A549 (cell line): ENCODE data around the gene CHSY3. TPM values are rescaled to one million over a fixed set of nuclear protein-coding genes. Genes with fewer than 3 reads are reported as not detected.
"Not testable (repeated sequence)": the region's sequence is repeated elsewhere in the genome, so short reads cannot be mapped to it uniquely, and the experiment has no call there.

ENCODE experiments used
- ATAC-seq, 2 experiments: fragments of 200-7000 bp in 1 of 2; fragments of >200 bp in 1 of 2; cut with Nextera tagmentation in 1 of 2; cut with Tn5 transposase in 1 of 2; 3 replicates each; pipeline versions ENCODE4 v1.8.0 to v1.9.1; 2018 to 2020; ENCODE audit warnings: mild to moderate bottlenecking in 1 of 2, moderate library complexity in 1 of 2
- CTCF ChIA-PET: fragments of 300-600 bp; sonication (Branson Sonifier 250); formaldehyde crosslinking; extraction: SDS; loops from one replicate; lab custom pipeline; 2021; ENCODE audit warnings: antibody characterized with exemption, inconsistent platforms; lab: Yijun Ruan, JAX
- POLR2A ChIA-PET: fragments of 350-600 bp; formaldehyde crosslinking; extraction: SDS; loops from one replicate; lab custom pipeline; 2021; ENCODE audit warnings: antibody characterized with exemption, inconsistent platforms; lab: Yijun Ruan, JAX
- DNase-seq, 2 experiments: peaks; one replicate each; pipeline versions ENCODE4 v3.0.0 to v3.0.0-alpha.2; 2011 to 2016; ENCODE audit warnings: low read depth in 1 of 2, low spot score in 1 of 2
- FAIRE-seq: peaks from 2 replicates; lab custom pipeline; 2011; peaks lifted over from hg19 to GRCh38; lab: Jason Lieb, UNC
- H3K27ac ChIP-seq, 2 experiments: fragments of >200 bp; sonication (Bioruptor Twin); formaldehyde crosslinking; 3 replicates each; pipeline ENCODE4 v1.5.1; 2016 to 2017
- H3K4me1 ChIP-seq: fragments of >200 bp; sonication (Bioruptor Twin); formaldehyde crosslinking; 3 replicates; pipeline ENCODE4 v1.6.1; 2016
- H3K4me2 ChIP-seq: fragments of >200 bp; sonication (Bioruptor Twin); formaldehyde crosslinking; 3 replicates; pipeline ENCODE4 v1.6.1; 2016
- H3K4me3 ChIP-seq: fragments of >200 bp; sonication (Bioruptor Twin); formaldehyde crosslinking; 3 replicates; pipeline ENCODE4 v1.5.1; 2016
- H3K9me3 ChIP-seq: fragments of >200 bp; sonication (Bioruptor Twin); formaldehyde crosslinking; 3 replicates; pipeline ENCODE4 v1.6.1; 2016
- BCL3 ChIP-seq: fragments of >200 bp; sonication (Bioruptor Twin); formaldehyde crosslinking; IDR thresholded peaks from 3 replicates; pipeline ENCODE4 v1.6.1; 2016
- BHLHE40 ChIP-seq: IDR thresholded peaks from 2 replicates; pipeline ENCODE4 v1.6.1; 2012; ENCODE audit warnings: low read depth, low read length, inconsistent platforms
- CBX2 ChIP-seq: fragments of 200-600 bp; sonication (generic); IDR thresholded peaks from 2 replicates; pipeline ENCODE4 v1.6.1; 2016; ENCODE audit warnings: low read depth, mild to moderate bottlenecking, borderline replicate concordance
- CBX8 ChIP-seq: fragments of 200-600 bp; sonication (generic); IDR thresholded peaks from 2 replicates; pipeline ENCODE4 v1.6.1; 2016
- CHD4 ChIP-seq: fragments of 200-600 bp; sonication (generic); IDR thresholded peaks from 2 replicates; pipeline ENCODE4 v1.6.1; 2016; ENCODE audit warnings: antibody characterized with exemption, mild to moderate bottlenecking, borderline replicate concordance
- E2F6 ChIP-seq: IDR thresholded peaks from 2 replicates; pipeline ENCODE4 v1.6.1; 2012; ENCODE audit warnings: low read depth, borderline replicate concordance
- ELK1 ChIP-seq: fragments of 150-350 bp; IDR thresholded peaks from 2 replicates; pipeline ENCODE4 v1.6.1; 2014; ENCODE audit warnings: low read depth, mild to moderate bottlenecking, low read length
- EP300 ChIP-seq, 2 experiments: fragments of >200 bp; sonication (Bioruptor Twin); formaldehyde crosslinking; IDR thresholded peaks; 2 replicates in 1 of 2; 3 replicates in 1 of 2; pipeline ENCODE4 v1.6.1; 2016 to 2017
- ESRRA ChIP-seq: fragments of 150-350 bp; IDR thresholded peaks from 2 replicates; pipeline ENCODE4 v1.6.1; 2014; ENCODE audit warnings: mild to moderate bottlenecking, low read length, borderline replicate concordance
- FOSB ChIP-seq: fragments of 250-450 bp; sonication (Bioruptor Pico); IDR thresholded peaks from 2 replicates; pipeline ENCODE4 v1.5.0; 2020; ENCODE audit warnings: mild to moderate bottlenecking, moderate library complexity
- FOXS1 ChIP-seq: fragments of 250-450 bp; sonication (Bioruptor Pico); IDR thresholded peaks from 2 replicates; pipeline ENCODE4 v1.5.0; 2020; ENCODE audit warnings: mild to moderate bottlenecking, moderate library complexity
- GATA3 ChIP-seq: IDR thresholded peaks from 2 replicates; pipeline ENCODE4 v1.6.1; 2012; ENCODE audit warnings: borderline replicate concordance
- HDAC2 ChIP-seq: fragments of 200-600 bp; sonication (generic); IDR thresholded peaks from 2 replicates; pipeline ENCODE4 v1.6.1; 2016
- HES2 ChIP-seq: fragments of >200 bp; sonication (Bioruptor Twin); formaldehyde crosslinking; IDR thresholded peaks from 2 replicates; pipeline ENCODE4 v1.6.1; 2016
- HEYL ChIP-seq: fragments of 250-450 bp; sonication (Bioruptor Pico); IDR thresholded peaks from 2 replicates; pipeline ENCODE4 v1.8.0; 2021; ENCODE audit warnings: mild to moderate bottlenecking, moderate library complexity
- HOXA7 ChIP-seq: fragments of 250-450 bp; sonication (Bioruptor Pico); IDR thresholded peaks from 2 replicates; pipeline ENCODE4 v1.5.0; 2020; ENCODE audit warnings: mild to moderate bottlenecking, moderate library complexity
- HOXB5 ChIP-seq: fragments of 250-450 bp; sonication (Bioruptor Pico); IDR thresholded peaks from 2 replicates; pipeline ENCODE4 v1.5.0; 2020; ENCODE audit warnings: mild to moderate bottlenecking, moderate library complexity
- KDM5A ChIP-seq: fragments of 200-600 bp; sonication (generic); IDR thresholded peaks from 2 replicates; pipeline ENCODE4 v1.6.1; 2016; ENCODE audit warnings: antibody characterized with exemption, mild to moderate bottlenecking
- MAFK ChIP-seq: fragments of 450-650 bp; IDR thresholded peaks from 2 replicates; pipeline ENCODE4 v1.6.1; 2014; ENCODE audit not compliant: partially characterized antibody
- MAX ChIP-seq: IDR thresholded peaks from 2 replicates; pipeline ENCODE4 v1.6.1; 2012
- NFE2L2 ChIP-seq: fragments of 150-350 bp; conservative IDR thresholded peaks from 2 replicates; pipeline ENCODE4 v1.6.1; 2014; ENCODE audit warnings: low read length
- POLR2AphosphoS2 ChIP-seq: conservative IDR thresholded peaks from 2 replicates; pipeline ENCODE4 v1.6.1; 2012; ENCODE audit warnings: low read length, improper control_type of control experiment, inconsistent platforms
- RAD21 ChIP-seq, 2 experiments: fragments of >200 bp in 1 of 2; sonication (Bioruptor Twin) in 1 of 2; formaldehyde crosslinking in 1 of 2; IDR thresholded peaks in 1 of 2; conservative IDR thresholded peaks in 1 of 2; 2 replicates in 1 of 2; 3 replicates in 1 of 2; pipeline ENCODE4 v1.6.1; 2012 to 2018; ENCODE audit warnings: inconsistent platforms in 1 of 2
- RCOR1 ChIP-seq: fragments of 150-350 bp; IDR thresholded peaks from 2 replicates; pipeline ENCODE4 v1.6.1; 2014; ENCODE audit warnings: antibody characterized with exemption, low read length, low read depth
- SMC3 ChIP-seq: fragments of >200 bp; sonication (Bioruptor Twin); formaldehyde crosslinking; IDR thresholded peaks from 3 replicates; pipeline ENCODE4 v1.6.1; 2018; ENCODE audit warnings: inconsistent platforms
- TP53 ChIP-seq: fragments of 250-450 bp; sonication (Bioruptor Pico); IDR thresholded peaks from 2 replicates; pipeline ENCODE4 v1.5.0; 2021; ENCODE audit warnings: mild to moderate bottlenecking, moderate library complexity
- ZC3H11A ChIP-seq: fragments of 450-650 bp; IDR thresholded peaks from 2 replicates; pipeline ENCODE4 v1.6.1; 2014; ENCODE audit warnings: antibody characterized with exemption, mild to moderate bottlenecking
- WGBS: methylation state at CpG from one replicate; pipeline ENCODE4 v1.1.6; 2017; ENCODE audit errors: missing lambda C conversion rate; 5-methylcytosine and 5-hydroxymethylcytosine counted together
- polyA plus RNA-seq, 4 experiments: library from polyadenylated mRNA; depleted of rRNA in 3 of 4; stranded (reverse); fragments of >200 nt; fragmentation: RNase III in 1 of 4; extraction: RNeasy Plus Mini Kit Qiagen cat#74134 plus additional on column Dnase treatment in 1 of 4; gene quantifications; 2 replicates in 3 of 4; 3 replicates in 1 of 4; pipeline ENCODE4 v1.2.3, GENCODE V29; 2011 to 2017

CHSY3 gene
- polyA plus RNA-seq, 2 of the 4 experiments (the other 2 are of a cell fraction) = 0.06 to 0.12 TPM

GRCh38 chr5:130213607-130214006 is 309.3 kb downstream of the CHSY3 start:
- Histone ChIP-seq H3K9me3 (no peaks in the 10 kb centered on the region), H3K4me3 (no peak overlapping the region), H3K27ac (no peak overlapping the region), H3K4me2 (no peak overlapping the region), H3K4me1 (no peaks in the 10 kb centered on the region)
- POLR2A ChIA-PET = no interaction called here
- CTCF ChIA-PET = no interaction called here
- FAIRE-seq (no peak), ATAC-seq (no peak), DNase-seq (no peak)
- 9% methylated on average over 3 of the region's 3 CpGs for WGBS
- TF ChIP-seq RCOR1 (no peak), NFE2L2 (no peak), HES2 (no peak), HOXA7 (CRISPR knock-in tag) (no peak), HDAC2 (no peak), RAD21 (conservative IDR thresholded peaks at IDR 0.05 in 1 of 2, IDR thresholded peaks at IDR 0.05 in 1 of 2) (no peak), BHLHE40 (no peak), TP53 (CRISPR knock-in tag) (no peak), ELK1 (no peak), CBX8 (no peak), HOXB5 (CRISPR knock-in tag) (no peak), E2F6 (no peak), FOSB (no peak), GATA3 (no peak), ESRRA (no peak)

GRCh38 chr5:130216286-130216685 is 312.0 kb downstream of the CHSY3 start:
- Histone ChIP-seq H3K4me2 (no peak overlapping the region), H3K4me3 (no peak overlapping the region), H3K9me3 (no peaks in the 10 kb centered on the region), H3K27ac (no peak overlapping the region), H3K4me1 (no peaks in the 10 kb centered on the region)
- no peak for TF ChIP-seq BCL3
- DNase-seq (no peak), FAIRE-seq (no peak), ATAC-seq (no peak)
- WGBS = 8% methylated on average over 2 of the region's 2 CpGs
- ChIA-PET CTCF (interaction anchor here (0.6 kb wide), 1 partner anchor 12 kb away, joined by 3 read pairs; no protein-coding TSS in a partner anchor), POLR2A (no interaction called here)

GRCh38 chr5:130222573-130222972 is 318.3 kb downstream of the CHSY3 start:
- H3K4me3 ChIP-seq = no peak overlapping the region
- POLR2A ChIA-PET = no interaction called here
- H3K9me3 ChIP-seq = no peaks in the 10 kb centered on the region
- H3K27ac ChIP-seq = no peak overlapping the region
- DNase-seq (no peak), FAIRE-seq (no peak), ATAC-seq (no peak)
- H3K4me1 ChIP-seq = no peaks in the 10 kb centered on the region
- CTCF ChIA-PET = no interaction called here
- H3K4me2 ChIP-seq = no peak overlapping the region
- TF ChIP-seq MAX (no peak), SMC3 (no peak), CHD4 (no peak), EP300 (IDR thresholded peaks at IDR 0.05) (no peak), POLR2AphosphoS2 (no peak), CBX8 (no peak), CBX2 (no peak), KDM5A (no peak), ZC3H11A (no peak), HEYL (no peak), FOXS1 (no peak), NFE2L2 (no peak), E2F6 (no peak), MAFK (no peak)
- TF ChIP-seq, all 56 proteins: peak for 0

GRCh38 chr5:130226556-130226955 is 322.3 kb downstream of the CHSY3 start:
- H3K4me3 ChIP-seq, H3K4me2 ChIP-seq, ATAC-seq, H3K4me1 ChIP-seq, CTCF ChIA-PET, H3K9me3 ChIP-seq, H3K27ac ChIP-seq, DNase-seq, FAIRE-seq, POLR2A ChIA-PET: not testable (repeated sequence)
- 29% methylated on average over 2 of the region's 2 CpGs for WGBS
